Fibroblast of skin of scalp (primary cell): Measurements from ENCODE around the gene PMM1.

Experiments
- DNase-seq: peaks from one replicate; pipeline ENCODE4 v3.0.0-alpha.2; 2013

The PMM1 gene

GRCh38 chr22:41534219-41534618 is 55.4 kb downstream of the PMM1 start:
- no peak for DNase-seq

DNA sequence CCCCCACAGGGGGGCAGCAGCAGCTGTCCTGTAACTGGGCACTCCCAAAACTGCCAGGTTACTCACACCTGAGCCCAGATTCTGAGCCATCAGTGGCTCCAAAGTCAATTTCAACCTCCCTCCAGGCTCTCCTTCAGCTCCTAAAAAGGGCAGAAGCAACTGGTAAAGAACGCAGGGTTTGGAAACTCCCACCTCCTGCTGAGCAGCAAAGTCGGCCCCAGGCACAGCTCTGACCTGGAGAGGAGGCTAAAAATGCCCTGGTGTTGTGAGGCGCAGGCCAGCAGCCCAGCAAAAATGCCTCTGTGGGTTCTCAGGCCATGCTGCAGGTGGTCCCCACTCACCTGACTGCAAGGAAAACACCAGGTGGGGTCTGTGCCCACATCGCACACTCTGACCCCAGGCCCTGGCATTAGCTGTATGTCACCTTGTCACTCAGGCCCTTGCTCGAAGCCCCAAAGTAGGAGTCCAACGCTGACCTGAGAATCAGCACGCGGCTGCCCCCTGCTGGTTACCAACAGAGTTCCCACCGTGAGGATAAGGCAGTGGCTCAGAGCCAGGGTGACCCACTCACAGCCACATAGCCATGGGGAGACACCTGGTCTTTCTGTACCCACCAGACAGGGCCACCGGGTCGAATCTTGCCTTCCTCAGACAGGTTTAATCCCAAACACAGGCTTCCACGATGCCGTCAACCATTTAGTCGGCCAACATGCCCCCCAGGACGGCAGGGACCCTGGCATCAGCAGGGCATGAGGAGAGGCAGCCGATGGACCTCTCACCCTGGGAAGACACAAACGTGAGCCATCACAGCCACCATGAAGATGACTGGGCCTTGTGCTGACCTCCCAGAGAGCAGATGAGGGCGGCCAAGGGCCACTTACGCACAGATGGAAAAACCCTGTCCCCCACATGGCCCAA is 56.5 kb downstream of the PMM1 start:
- DNase-seq: peak; percentile 59

- DNase-seq: no peak
These were observed 57.7 kb downstream of the PMM1 start for GRCh38 chr22:41531715-41532477.

DNA sequence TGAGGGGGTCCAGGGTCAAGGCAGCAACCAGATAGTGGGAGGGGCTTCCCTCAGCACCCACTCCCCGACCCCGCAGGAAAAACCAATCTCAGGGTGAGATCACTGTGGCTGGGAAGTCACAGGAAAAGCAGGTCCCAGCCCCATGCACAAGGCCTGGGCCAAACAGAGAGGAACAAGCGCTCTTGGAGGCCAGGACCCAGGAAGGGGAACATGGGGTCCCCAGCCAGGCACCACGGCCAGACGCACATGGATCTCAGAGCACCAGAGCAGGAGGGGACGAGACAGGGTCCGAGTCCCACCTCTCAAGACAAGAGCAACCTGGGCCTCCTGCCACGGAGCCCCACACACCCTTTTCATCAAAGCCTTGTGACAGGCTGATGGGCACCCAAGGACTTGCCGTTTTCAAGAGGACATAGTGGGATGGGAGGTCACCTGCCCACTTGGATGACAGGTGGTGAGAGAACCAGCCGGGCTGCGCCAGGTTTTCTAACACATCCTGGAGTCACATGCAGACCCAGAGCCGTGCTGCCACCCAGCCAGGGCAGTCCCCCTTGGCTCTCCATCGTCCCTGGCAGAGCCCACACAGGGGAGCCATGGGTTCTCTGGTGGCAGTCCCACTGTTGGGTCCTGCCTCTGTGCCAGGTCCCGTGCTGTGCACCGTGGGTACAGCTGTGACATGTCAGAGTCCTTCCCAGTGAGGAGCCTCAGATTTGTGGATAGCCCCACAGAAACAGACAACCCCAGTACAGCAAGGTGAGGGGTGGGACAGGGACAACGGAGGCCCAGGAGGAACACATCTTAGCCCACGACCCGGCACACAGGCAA is 58.5 kb downstream of the PMM1 start:
- no peak for DNase-seq

GRCh38 chr22:41528938-41529561 is 60.6 kb downstream of the PMM1 start:
- no peak for DNase-seq

GRCh38 chr22:41528132-41528766 is 61.4 kb downstream of the PMM1 start:
- DNase-seq: no peak
